Duodenal mucosa (tissue), 2 donors: ENCODE results near the gene POP4.

Source experiments
- H3K27ac ChIP-seq: one replicate; pipeline ENCODE4 v1.7.0; 2013; ENCODE audit warnings: low read depth, low read length
- H3K27me3 ChIP-seq, 2 donors: one replicate each; pipeline ENCODE4 v1.7.0; 2013; ENCODE audit warnings: low read length in 2 of 2, control low read depth in 1 of 2; ENCODE audit not compliant: insufficient read depth in 2 of 2, control insufficient read depth in 1 of 2
- H3K36me3 ChIP-seq, 2 donors: one replicate each; pipeline ENCODE4 v1.7.0; 2013; ENCODE audit warnings: low read length in 2 of 2, control low read depth in 1 of 2; ENCODE audit not compliant: insufficient read depth in 2 of 2, control insufficient read depth in 1 of 2
- H3K4me1 ChIP-seq, 2 donors: one replicate each; pipeline ENCODE4 v1.7.0; 2013; ENCODE audit warnings: low read length in 2 of 2, control low read depth in 1 of 2; ENCODE audit not compliant: insufficient read depth in 2 of 2, control insufficient read depth in 1 of 2
- H3K4me3 ChIP-seq, 2 donors: one replicate each; pipeline ENCODE4 v1.7.0; 2013; ENCODE audit warnings: low read length in 2 of 2, low read depth in 1 of 2
- H3K9ac ChIP-seq, 2 donors: one replicate each; pipeline ENCODE4 v1.7.0; 2013; ENCODE audit warnings: low read length in 2 of 2, low read depth in 1 of 2
- H3K9me3 ChIP-seq, 2 donors: one replicate each; pipeline ENCODE4 v1.7.0; 2013; ENCODE audit warnings: low read length in 2 of 2, control low read depth in 1 of 2; ENCODE audit not compliant: control insufficient read depth in 1 of 2

Gene POP4

GRCh38 chr19:29591670-29592069, 14.4 kb upstream of the POP4 start:
- peaks cover 0 to 5% of the 10 kb centered on the region in 2 donors for H3K27me3 ChIP-seq
- H3K4me3 ChIP-seq, result no peak overlapping the region
- H3K9ac ChIP-seq, result no peak overlapping the region
- H3K4me1 ChIP-seq, result no peaks in the 10 kb centered on the region
- H3K27ac ChIP-seq, result no peak overlapping the region
- H3K9me3 ChIP-seq, result no peaks in the 10 kb centered on the region
- H3K36me3 ChIP-seq, result no peaks in the 10 kb centered on the region

GRCh38 chr19:29593869-29594268, 12.2 kb upstream of the POP4 start:
- Histone ChIP-seq H3K36me3 (no peaks in the 10 kb centered on the region), H3K4me3 (no peak overlapping the region), H3K27ac (no peak overlapping the region), H3K9me3 (no peaks in the 10 kb centered on the region), H3K9ac (no peak overlapping the region), H3K27me3 (peaks cover 0 to 5% of the 10 kb centered on the region in 2 donors), H3K4me1 (no peaks in the 10 kb centered on the region)

GRCh38 chr19:29596080-29596727, 9.9 kb upstream of the POP4 start:
- Histone ChIP-seq H3K9me3 (no peaks in the 10 kb centered on the region), H3K9ac (no peak overlapping the region), H3K4me1 (no peaks in the 10 kb centered on the region), H3K36me3 (no peaks in the 10 kb centered on the region), H3K27me3 (peaks cover 0 to 5% of the 10 kb centered on the region in 2 donors), H3K4me3 (no peak overlapping the region), H3K27ac (no peak overlapping the region)

GRCh38 chr19:29596885-29597525, 9.1 kb upstream of the POP4 start:
- Histone ChIP-seq H3K36me3 (no peaks in the 10 kb centered on the region), H3K4me3 (no peak overlapping the region), H3K9ac (no peak overlapping the region), H3K27ac (no peak overlapping the region), H3K27me3 (peaks cover 0 to 5% of the 10 kb centered on the region in 2 donors), H3K9me3 (no peaks in the 10 kb centered on the region), H3K4me1 (no peaks in the 10 kb centered on the region)

DNA sequence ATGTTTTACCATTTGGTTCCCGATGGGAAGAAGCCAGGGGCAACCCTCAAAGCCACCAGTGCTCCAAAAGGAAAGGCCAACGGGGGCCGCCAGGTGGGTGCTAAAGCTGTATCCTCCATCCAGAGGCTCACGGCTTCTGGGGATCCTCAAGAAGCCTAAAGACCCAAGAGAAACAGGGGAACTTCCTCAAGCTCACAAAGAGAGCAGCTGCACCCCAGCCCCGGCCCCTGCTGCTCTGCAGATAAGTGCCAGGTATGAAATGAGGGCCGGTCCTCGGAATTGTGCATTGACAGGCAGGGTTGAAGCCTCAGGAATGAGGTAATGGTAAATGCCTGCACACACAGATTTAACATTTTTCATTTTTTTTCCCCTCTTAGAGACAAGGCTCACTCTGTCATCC, 8.0 kb upstream of the POP4 start:
- no peak overlapping the region for H3K4me3 ChIP-seq
- no peak overlapping the region for H3K27ac ChIP-seq
- H3K4me1 ChIP-seq, result no peaks in the 10 kb centered on the region
- H3K36me3 ChIP-seq, result no peaks in the 10 kb centered on the region
- H3K9ac ChIP-seq, result no peak overlapping the region
- H3K9me3 ChIP-seq, result no peaks in the 10 kb centered on the region
- peaks cover 0 to 5% of the 10 kb centered on the region in 2 donors for H3K27me3 ChIP-seq

DNA sequence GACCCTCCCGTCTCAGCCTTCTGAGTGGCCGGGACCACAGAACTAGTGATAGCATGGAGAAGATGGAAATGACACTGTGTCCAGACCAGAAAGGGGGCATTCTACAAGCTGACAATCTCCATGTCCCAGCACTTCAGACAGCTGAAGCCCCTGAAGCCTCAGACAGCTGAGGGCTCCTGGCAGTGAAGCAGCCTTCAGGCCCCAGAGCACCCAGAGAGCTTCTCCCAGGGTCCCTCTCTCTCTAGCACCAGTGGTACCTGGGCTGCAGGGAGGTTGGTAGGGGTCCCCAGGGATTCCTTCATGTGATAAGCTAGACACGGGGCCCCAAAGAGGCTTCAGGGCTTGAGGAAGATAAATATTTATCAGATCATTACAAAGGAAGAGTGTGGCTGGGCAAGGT, 7.6 kb upstream of the POP4 start:
- H3K4me1 ChIP-seq, result no peaks in the 10 kb centered on the region
- peaks cover 0 to 5% of the 10 kb centered on the region in 2 donors for H3K27me3 ChIP-seq
- H3K4me3 ChIP-seq, result no peak overlapping the region
- no peak overlapping the region for H3K9ac ChIP-seq
- H3K36me3 ChIP-seq, result no peaks in the 10 kb centered on the region
- H3K9me3 ChIP-seq, result no peaks in the 10 kb centered on the region
- no peak overlapping the region for H3K27ac ChIP-seq

- no peaks in the 10 kb centered on the region for H3K9me3 ChIP-seq
- no peak overlapping the region for H3K27ac ChIP-seq
- H3K36me3 ChIP-seq, result no peaks in the 10 kb centered on the region
- H3K4me1 ChIP-seq, result peaks cover 5 to 15% of the 10 kb centered on the region in 2 donors
- H3K4me3 ChIP-seq, result no peak overlapping the region
- H3K9ac ChIP-seq, result no peak overlapping the region
- H3K27me3 ChIP-seq, result no peaks in the 10 kb centered on the region
These were observed 2.8 kb upstream of the POP4 start for GRCh38 chr19:29603308-29603707.

- H3K9ac ChIP-seq, result peak overlapping the region; percentile 99 to 100
- H3K27ac ChIP-seq, result peak overlapping the region; percentile 94
- H3K4me1 ChIP-seq, result peaks cover 5 to 15% of the 10 kb centered on the region in 2 donors
- H3K9me3 ChIP-seq, result no peaks in the 10 kb centered on the region
- peaks cover 3 to 25% of the 10 kb centered on the region in 2 donors for H3K36me3 ChIP-seq
- H3K4me3 ChIP-seq, result peak overlapping the region; percentile 96 to 98
- H3K27me3 ChIP-seq, result no peaks in the 10 kb centered on the region
These were observed 301 bp downstream of the POP4 start for GRCh38 chr19:29606420-29606747.

DNA sequence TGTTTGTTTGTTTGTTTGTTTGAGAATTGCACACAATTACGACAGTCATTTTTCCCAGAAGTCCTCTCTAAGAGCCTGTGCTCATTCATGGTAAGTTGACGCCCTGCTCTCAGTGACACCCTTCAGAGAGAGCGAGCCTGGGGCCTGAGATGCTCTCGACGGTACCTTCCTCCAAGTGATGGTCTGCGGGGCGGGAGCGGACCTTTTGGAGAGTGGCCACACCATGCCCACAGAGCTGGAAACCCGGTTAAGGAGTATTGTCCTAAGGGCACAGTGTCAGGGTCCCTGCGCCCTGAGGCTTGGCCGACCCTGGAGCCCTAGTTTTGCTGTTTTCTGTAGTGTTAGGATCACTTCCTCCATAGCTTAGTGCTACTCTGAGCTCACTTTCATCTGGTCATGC, 3.6 kb downstream of the POP4 start:
- no peaks in the 10 kb centered on the region for H3K9me3 ChIP-seq
- no peaks in the 10 kb centered on the region for H3K27me3 ChIP-seq
- no peak overlapping the region for H3K9ac ChIP-seq
- peaks cover 5 to 15% of the 10 kb centered on the region in 2 donors for H3K4me1 ChIP-seq
- no peak overlapping the region for H3K4me3 ChIP-seq
- no peak overlapping the region for H3K27ac ChIP-seq
- peaks cover 30 to 55% of the 10 kb centered on the region in 2 donors for H3K36me3 ChIP-seq

DNA sequence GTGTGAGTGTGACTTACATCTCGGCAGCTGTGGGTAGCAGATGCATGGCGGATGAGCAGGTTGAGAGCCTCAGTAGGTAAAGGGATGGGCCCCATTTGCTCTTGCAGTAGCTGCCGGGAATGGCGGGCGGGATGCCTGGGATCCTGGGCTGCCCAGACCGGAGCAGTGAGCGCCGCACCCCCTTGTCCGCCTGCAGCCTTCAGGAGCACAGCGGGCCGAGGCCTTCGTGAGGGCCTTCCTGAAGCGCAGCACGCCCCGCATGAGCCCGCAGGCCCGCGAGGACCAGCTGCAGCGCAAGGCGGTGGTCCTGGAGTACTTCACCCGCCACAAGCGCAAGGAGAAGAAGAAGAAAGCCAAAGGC, 4.1 kb downstream of the POP4 start:
- Histone ChIP-seq H3K36me3 (peaks cover 32 to 60% of the 10 kb centered on the region in 2 donors), H3K27me3 (no peaks in the 10 kb centered on the region), H3K27ac (no peak overlapping the region), H3K4me1 (peaks cover 5 to 13% of the 10 kb centered on the region in 2 donors), H3K4me3 (no peak overlapping the region), H3K9ac (no peak overlapping the region), H3K9me3 (no peaks in the 10 kb centered on the region)
